Stimulated activated CD4-positive, alpha-beta T cell treated with anti-CD3 and anti-CD28 coated beads, TNF-alpha, amount 100 ng/mL, for 24 hours (primary cell): ENCODE data around the gene GPR35.
A peak's percentile ranks its signal among the peaks of the same experiment; 100 is the strongest.
"Not testable (repeated sequence)": the region's sequence is repeated elsewhere in the genome, so short reads cannot be mapped to it uniquely, and the experiment has no call there.

Experiments used
- DNase-seq, 3 experiments: peaks; one replicate each; pipeline ENCODE4 v3.0.0-alpha.2; 2020; ENCODE audit warnings: low read depth in 3 of 3

Gene GPR35

DNA sequence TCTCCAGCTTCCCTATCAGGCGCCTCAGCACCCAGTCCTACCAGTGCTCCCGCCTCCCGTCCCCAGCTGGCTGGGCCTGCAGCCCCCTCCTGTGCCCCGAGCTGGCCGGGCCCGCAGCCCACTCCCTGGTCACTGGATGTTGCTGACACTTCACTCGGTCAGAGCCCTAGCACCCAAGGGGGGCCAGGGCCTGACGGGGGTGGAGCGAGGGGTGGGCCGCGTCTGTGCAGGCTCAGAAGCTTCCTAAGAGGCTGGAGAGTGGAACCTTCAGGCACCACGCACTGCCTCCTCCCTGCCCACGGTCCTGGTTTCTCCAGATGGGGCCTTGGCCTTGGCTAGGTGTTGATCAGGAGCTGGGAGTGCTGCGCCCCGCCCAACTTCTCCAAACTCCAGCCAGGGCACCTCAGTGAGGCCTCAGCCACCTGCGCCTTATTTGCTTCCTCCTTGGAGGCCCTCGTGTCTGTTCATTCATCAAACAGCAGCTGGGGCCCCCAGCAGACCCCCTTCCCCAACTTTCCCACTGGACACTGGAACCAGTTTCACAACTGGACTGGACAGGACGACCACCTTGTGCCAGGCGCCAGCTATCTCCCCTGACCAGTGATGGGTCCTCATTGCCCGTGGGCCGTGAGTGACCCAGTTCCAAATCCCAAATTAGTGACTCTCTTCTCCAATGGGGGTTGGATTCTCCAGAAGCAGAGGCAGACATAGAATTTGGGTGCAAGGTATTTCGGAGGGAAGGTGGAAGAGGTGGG is 22.0 kb upstream of the GPR35 start:
- no peak for DNase-seq

DNA sequence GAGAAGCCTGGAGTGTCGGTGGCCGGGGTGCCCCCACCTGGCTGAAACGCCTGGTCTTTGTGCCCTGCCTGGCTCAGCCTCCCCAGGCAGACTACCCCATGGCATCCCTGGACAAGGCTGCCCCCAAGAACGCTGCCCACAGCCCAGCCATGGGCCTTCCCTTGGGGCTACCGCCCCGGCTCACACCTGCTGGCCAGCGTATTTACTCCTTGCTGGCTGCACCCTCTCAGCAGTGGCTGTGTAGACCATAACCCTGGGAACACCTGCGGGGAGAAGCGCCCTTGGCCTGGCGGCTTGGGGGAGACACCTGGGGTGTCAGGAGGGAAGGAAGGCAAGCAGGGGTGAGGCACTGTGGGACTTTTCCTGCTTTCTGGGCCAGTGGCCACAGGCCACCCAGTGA is 21.4 kb upstream of the GPR35 start:
- no peak for DNase-seq

- DNase-seq = no peak
Observed at GRCh38 chr2:240604291-240604938, 20.9 kb upstream of the GPR35 start.

- no peak for DNase-seq
Observed at GRCh38 chr2:240604939-240605716, 20.2 kb upstream of the GPR35 start.

- no peak for DNase-seq
Observed at GRCh38 chr2:240605867-240606743, 19.2 kb upstream of the GPR35 start.

DNA sequence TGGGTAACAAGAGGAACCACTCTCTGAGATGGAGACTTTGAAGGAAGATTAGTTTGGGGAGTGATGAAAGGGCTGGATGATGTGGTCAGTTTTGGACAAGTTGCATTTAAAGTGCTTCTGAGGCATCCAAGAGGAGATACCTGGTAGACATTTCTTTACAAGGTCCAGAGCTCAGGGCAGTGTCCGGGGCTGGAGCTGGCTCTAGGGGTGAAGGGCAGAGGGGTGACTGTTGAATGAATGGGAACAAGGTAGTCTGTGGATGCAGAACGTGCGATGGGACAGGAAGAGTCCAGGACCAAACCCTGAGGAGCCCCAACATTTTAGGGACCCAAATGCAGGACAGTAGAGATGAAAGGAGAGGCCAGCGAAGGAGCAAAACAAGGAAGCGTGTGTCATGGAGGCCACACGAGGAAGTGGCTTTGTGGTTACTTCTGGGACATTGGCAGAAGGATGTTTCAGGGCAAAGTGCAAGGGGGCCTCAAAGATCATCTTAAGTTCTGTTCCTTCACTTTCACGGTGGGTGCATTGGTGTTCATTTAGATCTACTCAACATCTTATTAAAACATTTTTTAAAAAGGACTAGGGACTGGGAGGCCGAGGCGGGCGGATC is 13.6 kb upstream of the GPR35 start:
- no peak for DNase-seq

DNA sequence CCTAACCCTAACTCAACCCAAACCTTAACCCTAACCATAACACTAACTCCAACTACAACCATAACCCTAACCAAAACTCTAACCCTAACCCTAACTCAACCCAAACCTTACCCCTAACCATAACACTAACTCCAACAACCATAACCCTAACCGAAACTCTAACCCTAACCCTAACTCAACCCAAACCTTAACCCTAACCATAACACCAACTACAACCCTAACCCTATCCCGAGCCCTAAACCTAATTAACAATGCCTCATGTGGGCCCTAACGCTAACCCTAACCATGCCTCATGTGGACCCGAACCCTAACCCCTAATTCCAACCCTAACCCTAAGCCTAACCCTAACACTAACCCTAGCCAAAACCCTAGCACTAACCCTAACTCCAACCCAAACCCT is 11.5 kb upstream of the GPR35 start:
- no peak for DNase-seq

DNA sequence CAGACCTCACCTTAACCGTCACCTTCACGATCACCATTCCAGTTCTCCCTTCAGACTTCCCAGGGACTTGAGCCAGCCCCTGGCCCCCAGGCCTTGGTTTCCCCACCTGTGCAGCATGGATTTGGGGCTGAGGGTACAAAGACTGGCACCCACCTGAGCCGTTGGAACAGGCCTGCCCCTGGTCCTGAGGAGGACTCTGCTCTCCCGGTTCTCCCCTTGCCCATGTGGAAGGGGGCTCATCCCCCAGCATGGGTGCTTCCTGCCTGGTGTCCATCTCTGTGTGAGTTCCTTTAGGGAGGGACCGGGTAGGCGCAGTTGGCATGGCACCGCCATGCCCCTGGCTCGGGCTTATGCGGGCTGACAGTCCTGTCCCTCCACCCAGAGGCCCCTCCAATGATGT is 10.9 kb upstream of the GPR35 start:
- no peak for DNase-seq

DNA sequence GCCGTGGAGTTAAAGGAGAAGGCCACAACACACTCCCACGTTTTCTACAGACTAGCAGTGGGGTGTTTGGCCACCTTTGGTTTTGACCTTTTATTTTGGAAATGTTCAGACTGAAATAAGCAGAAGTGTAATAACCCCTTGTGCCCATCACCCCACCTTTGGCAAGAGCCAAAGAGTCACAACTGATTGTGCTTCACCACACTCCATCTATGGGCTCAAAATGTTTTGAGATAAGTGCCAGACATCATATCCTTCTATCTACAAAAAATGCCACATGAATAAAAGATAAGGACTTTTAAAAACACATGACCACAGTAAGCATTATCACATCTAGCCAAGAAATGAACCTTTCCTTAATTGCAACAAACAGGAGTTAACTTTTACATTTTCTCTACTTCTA is 9.9 kb upstream of the GPR35 start:
- DNase-seq = no peak

- no peak for DNase-seq
Observed at GRCh38 chr2:240615820-240616547, 9.3 kb upstream of the GPR35 start.

GRCh38 chr2:240616860-240617666 is 8.2 kb upstream of the GPR35 start:
- DNase-seq = not testable (repeated sequence)

GRCh38 chr2:240618776-240619175 is 6.5 kb upstream of the GPR35 start:
- no peak for DNase-seq

- no peak for DNase-seq
Observed at GRCh38 chr2:240619506-240620148, 5.7 kb upstream of the GPR35 start.

DNA sequence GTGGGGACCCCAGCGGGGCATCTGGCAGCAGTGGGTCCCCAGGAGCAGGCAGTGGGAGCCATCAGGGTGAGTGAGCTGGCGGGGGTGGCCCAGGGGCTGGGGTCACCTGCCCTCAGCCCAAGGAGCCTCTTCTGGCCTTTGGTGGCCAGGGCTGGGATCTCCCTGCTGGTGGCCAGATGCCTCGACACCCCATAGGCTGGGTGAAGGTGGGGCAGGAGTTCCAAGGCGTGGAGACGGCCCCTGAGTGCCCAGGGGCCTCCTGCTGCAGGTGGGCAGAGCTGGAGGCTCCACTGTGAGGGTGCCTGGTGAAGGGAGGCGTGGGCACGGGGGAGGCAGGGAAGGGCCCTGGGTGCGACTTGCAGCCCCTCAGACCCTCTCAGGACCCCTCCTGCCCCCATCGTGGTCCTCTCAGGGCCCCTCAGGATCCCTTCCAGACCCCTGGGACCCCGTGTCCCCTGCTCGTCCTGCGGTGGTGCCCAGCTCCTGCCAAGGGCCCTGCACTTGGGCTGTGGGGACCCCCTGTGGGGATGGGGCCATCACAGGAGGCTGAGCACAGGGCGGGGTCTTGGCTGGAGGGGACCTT is 5.0 kb upstream of the GPR35 start:
- DNase-seq = no peak

DNA sequence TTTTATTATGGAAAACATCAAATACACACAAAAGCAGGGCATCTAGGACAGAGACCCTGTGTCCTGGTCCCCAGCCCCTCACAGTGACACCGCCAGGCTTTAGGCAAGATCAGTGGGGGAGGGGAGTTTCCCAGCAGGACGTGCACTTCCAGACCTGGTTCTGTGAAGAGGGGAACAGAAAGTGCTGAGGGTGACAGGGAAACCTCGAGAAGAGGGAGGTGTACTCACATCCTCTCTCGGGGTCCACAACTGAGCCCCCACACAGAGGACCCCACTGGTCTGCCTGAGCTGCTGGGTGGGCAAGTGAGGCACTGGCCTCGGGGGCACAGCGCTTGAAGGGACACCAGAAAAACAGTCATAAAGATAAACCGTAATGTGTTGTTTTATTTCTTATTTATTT is 4.4 kb upstream of the GPR35 start:
- no peak for DNase-seq

DNA sequence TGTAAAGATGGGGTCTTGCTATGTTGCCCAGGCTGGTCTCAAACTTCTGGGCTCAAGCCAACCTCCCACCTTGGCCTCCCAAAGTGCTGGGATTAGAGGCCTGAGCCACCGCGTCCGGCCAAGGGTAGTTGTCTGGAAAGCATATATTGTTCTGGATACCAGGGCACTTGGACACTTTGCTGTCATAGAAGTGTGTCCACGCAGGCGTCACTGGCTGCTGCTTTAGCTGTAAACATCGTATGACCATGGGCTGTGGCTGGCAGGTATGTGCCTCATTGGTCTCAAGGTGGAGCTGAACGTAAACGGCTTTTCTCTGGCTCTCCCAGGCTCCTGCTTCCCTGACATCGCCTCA is 3.2 kb upstream of the GPR35 start:
- no peak for DNase-seq

- peak in 1 of 3 experiments; percentile 52 for DNase-seq
Observed at GRCh38 chr2:240622531-240623235, 2.6 kb upstream of the GPR35 start.

DNA sequence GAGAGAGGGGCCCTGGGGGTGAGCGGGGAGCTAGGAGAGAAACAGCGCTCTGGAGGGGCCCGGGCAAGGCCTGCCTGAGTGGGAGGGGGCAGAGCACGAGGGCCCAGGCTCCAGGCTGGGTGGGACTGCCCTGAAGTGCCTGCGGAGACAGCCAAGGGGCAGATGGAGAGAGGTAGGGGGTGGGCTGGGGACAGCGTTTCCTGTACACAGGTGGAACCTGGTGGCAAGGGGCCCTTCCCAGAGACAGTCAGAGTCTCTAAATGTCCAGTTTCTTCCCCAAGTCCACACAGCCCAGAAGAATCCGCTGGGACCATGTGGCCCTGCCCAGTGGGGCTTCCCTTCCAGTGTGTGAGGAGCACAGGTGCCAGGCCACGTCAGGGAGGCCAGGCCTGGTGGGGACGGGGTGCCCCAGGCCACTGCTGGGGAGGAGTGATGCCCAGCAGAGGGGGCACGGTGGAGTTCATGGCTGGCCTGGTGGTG is 1.7 kb upstream of the GPR35 start:
- DNase-seq = no peak
